Smooth muscle cell (in vitro differentiated cells): Measurements from ENCODE around the gene ABHD15. TPM values are rescaled to one million over a fixed set of nuclear protein-coding genes. Genes with fewer than 3 reads are reported as not detected.

Source experiments
- DNase-seq: peaks from one replicate; lab custom pipeline; 2025; ENCODE audit not compliant: unreplicated experiment; lab: John Stamatoyannopoulos, UW
- H2AFZ ChIP-seq: fragments of 200-600 bp; sonication (generic); 2 replicates; pipeline ENCODE4 v1.6.0; 2016; ENCODE audit warnings: antibody characterized with exemption, low read depth, mild to moderate bottlenecking
- H3F3A ChIP-seq: fragments of 200-600 bp; sonication (generic); 2 replicates; pipeline ENCODE4 v1.6.0; 2017; ENCODE audit warnings: antibody characterized with exemption, low read depth
- H3K27ac ChIP-seq: fragments of 200-600 bp; sonication (generic); 2 replicates; pipeline ENCODE4 v1.5.1; 2016; ENCODE audit warnings: low read depth, mild to moderate bottlenecking
- H3K27me3 ChIP-seq: fragments of 200-600 bp; sonication (generic); 2 replicates; pipeline ENCODE4 v1.6.1; 2016; ENCODE audit warnings: low read depth, mild to moderate bottlenecking
- H3K36me3 ChIP-seq: fragments of 200-600 bp; sonication (generic); 2 replicates; pipeline ENCODE4 v1.5.1; 2016; ENCODE audit warnings: low read depth
- H3K4me1 ChIP-seq: fragments of 200-600 bp; sonication (generic); 2 replicates; pipeline ENCODE4 v1.5.1; 2016; ENCODE audit warnings: low read depth
- H3K4me2 ChIP-seq: fragments of 200-600 bp; sonication (generic); 2 replicates; pipeline ENCODE4 v1.6.0; 2016; ENCODE audit warnings: mild to moderate bottlenecking
- H3K4me3 ChIP-seq: fragments of 200-600 bp; sonication (generic); 2 replicates; pipeline ENCODE4 v1.5.1; 2016; ENCODE audit warnings: mild to moderate bottlenecking
- H3K79me2 ChIP-seq: fragments of 200-600 bp; sonication (generic); 2 replicates; pipeline ENCODE4 v1.6.0; 2016; ENCODE audit warnings: low read depth, mild to moderate bottlenecking
- H3K9ac ChIP-seq: fragments of 200-600 bp; sonication (generic); 2 replicates; pipeline ENCODE4 v1.6.0; 2016; ENCODE audit warnings: low read depth
- H3K9me3 ChIP-seq: fragments of 200-600 bp; sonication (generic); replicated peaks from 2 replicates; pipeline ENCODE4 v1.5.1; 2016; ENCODE audit warnings: low read depth
- H4K20me1 ChIP-seq: fragments of 200-600 bp; sonication (generic); 2 replicates; pipeline ENCODE4 v1.6.0; 2016; ENCODE audit warnings: low read depth
- WGBS: methylation state at CpG from one replicate; pipeline ENCODE4 v1.1.7; 2016; ENCODE audit warnings: low lambda C conversion rate; 5-methylcytosine and 5-hydroxymethylcytosine counted together
- polyA plus RNA-seq: library from polyadenylated mRNA; unstranded; fragments of >200 nt; fragmentation: Nextera tagmentation; extraction: Ambion mirVana; gene quantifications from 2 replicates; pipeline ENCODE4 v1.2.1, GENCODE V29; 2016
- total RNA-seq: library from RNA; depleted of rRNA; stranded (reverse); fragments of >200 nt; gene quantifications from 2 replicates; pipeline ENCODE4 v1.2.3, GENCODE V29; 2014
- TF ChIP-seq, protein P1 (sequence below): fragments of 200-600 bp; sonication (generic); IDR thresholded peaks from 2 replicates; pipeline ENCODE4 v1.5.1; 2017; ENCODE audit warnings: borderline replicate concordance, mild to moderate bottlenecking, antibody characterized with exemption; ENCODE audit not compliant: insufficient read depth, poor library complexity, severe bottlenecking

The ABHD15 gene
- total and polyA plus RNA-seq, 2 experiments from 2014 or later, result 5.0 to 7.4 TPM

DNA sequence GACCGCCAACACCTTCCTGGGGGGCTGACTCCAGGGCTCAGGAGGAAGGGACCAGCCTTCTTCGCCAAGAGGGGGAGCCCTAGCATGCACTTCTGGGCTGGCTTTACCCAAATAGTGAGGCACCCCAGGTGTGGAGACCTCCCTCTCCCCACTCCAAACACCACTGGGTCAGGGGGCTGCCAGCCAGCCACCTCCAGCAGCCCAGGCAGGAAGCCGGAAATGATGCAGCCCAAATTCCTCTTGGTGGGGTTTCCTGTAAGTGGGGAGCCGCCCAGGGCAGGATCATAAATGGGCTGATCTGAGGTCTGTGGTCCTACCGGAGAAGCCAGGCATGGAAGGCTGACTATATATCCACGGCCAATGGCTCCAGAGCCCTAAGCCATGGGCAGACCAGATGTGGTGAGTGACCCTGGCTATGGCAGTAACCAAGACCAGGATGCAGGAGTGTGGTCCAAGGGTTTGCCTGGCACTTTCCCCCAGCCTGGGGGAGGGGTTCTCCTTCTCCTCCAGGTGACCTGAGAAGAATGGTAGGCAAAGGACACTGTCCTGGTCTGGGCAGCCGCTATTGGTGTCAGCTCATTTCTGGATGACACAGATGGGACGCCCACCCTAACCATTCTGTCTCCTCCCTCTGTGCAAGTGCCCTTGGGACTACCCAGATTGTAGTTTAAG lies 18.4 kb upstream of the ABHD15 start:
- TF ChIP-seq, protein P1, sequence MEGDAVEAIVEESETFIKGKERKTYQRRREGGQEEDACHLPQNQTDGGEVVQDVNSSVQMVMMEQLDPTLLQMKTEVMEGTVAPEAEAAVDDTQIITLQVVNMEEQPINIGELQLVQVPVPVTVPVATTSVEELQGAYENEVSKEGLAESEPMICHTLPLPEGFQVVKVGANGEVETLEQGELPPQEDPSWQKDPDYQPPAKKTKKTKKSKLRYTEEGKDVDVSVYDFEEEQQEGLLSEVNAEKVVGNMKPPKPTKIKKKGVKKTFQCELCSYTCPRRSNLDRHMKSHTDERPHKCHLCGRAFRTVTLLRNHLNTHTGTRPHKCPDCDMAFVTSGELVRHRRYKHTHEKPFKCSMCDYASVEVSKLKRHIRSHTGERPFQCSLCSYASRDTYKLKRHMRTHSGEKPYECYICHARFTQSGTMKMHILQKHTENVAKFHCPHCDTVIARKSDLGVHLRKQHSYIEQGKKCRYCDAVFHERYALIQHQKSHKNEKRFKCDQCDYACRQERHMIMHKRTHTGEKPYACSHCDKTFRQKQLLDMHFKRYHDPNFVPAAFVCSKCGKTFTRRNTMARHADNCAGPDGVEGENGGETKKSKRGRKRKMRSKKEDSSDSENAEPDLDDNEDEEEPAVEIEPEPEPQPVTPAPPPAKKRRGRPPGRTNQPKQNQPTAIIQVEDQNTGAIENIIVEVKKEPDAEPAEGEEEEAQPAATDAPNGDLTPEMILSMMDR, result no peak
- Histone ChIP-seq H3K27me3 (no peaks in the 10 kb centered on the region), H2AFZ (no peak overlapping the region), H3K79me2 (peaks cover 47% of the 10 kb centered on the region), H3K4me1 (peaks cover 29% of the 10 kb centered on the region), H3K4me3 (no peak overlapping the region), H3K27ac (no peak overlapping the region), H3K4me2 (no peak overlapping the region), H3F3A (peaks cover 3% of the 10 kb centered on the region), H3K36me3 (no peaks in the 10 kb centered on the region), H3K9ac (no peak overlapping the region), H4K20me1 (peaks cover 65% of the 10 kb centered on the region), H3K9me3 (no peaks in the 10 kb centered on the region)
- no peak for DNase-seq
- WGBS, result 83% methylated on average over 8 of the region's 8 CpGs

DNA sequence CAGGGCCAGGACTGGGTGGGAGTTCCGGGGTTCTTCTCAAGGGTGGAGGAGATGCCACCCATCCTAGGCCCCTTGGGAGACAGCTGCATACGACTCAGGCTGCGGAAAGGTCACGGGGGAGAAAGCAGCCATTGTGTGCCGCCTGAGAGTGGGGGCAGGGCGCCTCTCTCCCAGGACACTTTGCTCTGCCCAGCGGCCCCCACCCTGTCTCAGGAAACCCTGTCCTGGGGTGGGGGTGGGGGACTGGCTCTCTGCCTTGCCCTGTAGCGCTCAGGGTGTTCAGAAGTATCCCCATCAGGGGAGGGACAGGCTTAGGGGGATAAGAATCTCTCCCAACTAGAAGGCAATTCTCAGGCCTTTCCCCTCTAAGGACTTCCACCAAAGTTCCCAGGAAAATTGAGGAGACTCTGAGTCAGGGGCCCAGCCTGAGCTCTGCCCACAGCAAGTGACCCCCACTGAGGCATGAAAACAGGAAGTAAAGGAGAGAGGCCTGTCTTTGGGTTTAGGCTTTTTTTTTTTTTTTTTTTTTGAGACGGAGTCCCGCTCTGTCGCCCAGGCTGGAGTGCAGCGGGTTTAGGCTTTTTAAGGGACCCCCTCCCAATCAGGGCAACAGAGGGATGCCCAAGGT lies 17.7 kb upstream of the ABHD15 start:
- TF ChIP-seq, protein P1, result no peak
- Histone ChIP-seq H3K4me3 (no peak overlapping the region), H3K9me3 (no peaks in the 10 kb centered on the region), H3K4me1 (peaks cover 29% of the 10 kb centered on the region), H4K20me1 (peaks cover 69% of the 10 kb centered on the region), H2AFZ (no peak overlapping the region), H3F3A (no peaks in the 10 kb centered on the region), H3K4me2 (no peak overlapping the region), H3K27me3 (no peaks in the 10 kb centered on the region), H3K36me3 (no peaks in the 10 kb centered on the region), H3K9ac (no peak overlapping the region), H3K79me2 (peaks cover 47% of the 10 kb centered on the region), H3K27ac (no peak overlapping the region)
- 74% methylated on average over 12 of the region's 12 CpGs for WGBS
- no peak for DNase-seq

DNA sequence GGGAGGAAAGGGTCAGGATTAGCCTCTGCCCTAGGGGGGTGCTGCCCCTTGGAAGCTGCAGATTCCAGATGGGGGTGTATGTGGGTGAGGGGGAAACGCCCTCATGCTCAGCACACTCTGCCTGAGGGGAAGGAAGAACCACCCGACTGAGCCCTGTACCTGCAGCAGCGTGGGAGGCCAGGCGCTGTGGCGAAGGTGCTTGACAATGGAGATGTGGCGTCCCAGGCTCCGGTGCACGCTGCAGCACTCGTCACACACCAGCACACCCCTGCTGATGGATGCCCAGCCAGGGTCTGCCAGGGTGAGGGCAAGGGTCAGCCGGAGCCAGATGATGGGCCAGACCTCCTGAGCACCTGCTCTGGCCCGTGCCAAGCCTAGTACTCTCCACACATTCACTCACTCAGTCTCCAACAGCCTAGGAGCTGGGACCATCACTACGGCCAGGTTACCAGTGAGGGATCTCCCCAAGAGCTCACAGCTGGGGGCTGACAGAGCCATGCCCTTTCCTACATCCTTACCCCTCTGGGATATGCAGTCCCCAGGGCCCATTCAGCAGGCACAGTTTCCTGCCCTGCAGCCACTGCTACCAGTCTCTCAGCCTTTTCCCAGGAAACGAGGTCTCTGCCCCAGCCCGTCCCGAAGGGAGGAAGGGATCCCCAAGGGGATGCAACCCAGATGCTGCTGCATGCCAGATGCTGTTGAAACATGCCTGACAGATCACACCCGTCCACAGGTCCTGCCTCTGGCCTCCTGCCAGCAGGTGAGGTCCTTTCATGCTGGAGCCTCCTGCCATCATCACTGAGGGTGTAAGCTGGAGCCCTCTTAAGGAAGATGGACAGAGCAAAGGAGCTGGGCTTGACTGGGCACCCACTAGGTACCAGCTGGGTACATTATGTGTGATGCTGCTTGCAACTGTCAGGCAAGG lies 16.7 kb upstream of the ABHD15 start:
- no peaks in the 10 kb centered on the region for H3K9me3 ChIP-seq
- no peaks in the 10 kb centered on the region for H3K27me3 ChIP-seq
- TF ChIP-seq, protein P1, result no peak
- H3F3A ChIP-seq, result no peaks in the 10 kb centered on the region
- no peak overlapping the region for H3K4me2 ChIP-seq
- no peak overlapping the region for H3K4me3 ChIP-seq
- DNase-seq, result no peak
- no peak overlapping the region for H2AFZ ChIP-seq
- peaks cover 64% of the 10 kb centered on the region for H4K20me1 ChIP-seq
- no peak overlapping the region for H3K27ac ChIP-seq
- WGBS, result 94% methylated on average over 16 of the region's 16 CpGs
- no peak overlapping the region for H3K9ac ChIP-seq
- H3K4me1 ChIP-seq, result peaks cover 29% of the 10 kb centered on the region
- no peaks in the 10 kb centered on the region for H3K36me3 ChIP-seq
- H3K79me2 ChIP-seq, result peaks cover 44% of the 10 kb centered on the region
